NB4 (cell line): ENCODE results near the gene LIPA.

Experiments
- CTCF ChIP-seq: IDR thresholded peaks from one replicate; pipeline ENCODE4 v1.5.1; 2012; ENCODE audit warnings: low read depth, low read length
- MYC ChIP-seq: IDR thresholded peaks from 2 replicates; pipeline ENCODE4 v1.6.1; 2011; ENCODE audit warnings: low read depth, low read length
- POLR2A ChIP-seq: IDR thresholded peaks from 2 replicates; pipeline ENCODE4 v1.6.1; 2011; ENCODE audit warnings: mild to moderate bottlenecking; ENCODE audit not compliant: insufficient read length; ENCODE audit errors: extremely low read depth

- TF ChIP-seq POLR2A (no peak), CTCF (no peak), MYC (no peak)
These were observed 23.4 kb downstream of the LIPA start for GRCh38 chr10:89228146-89228545.
